GM23338 (cell line): ENCODE results near the gene HADHB. TPM values are rescaled to one million over a fixed set of nuclear protein-coding genes. Genes with fewer than 3 reads are reported as not detected.

Source experiments
- ATAC-seq: fragments of 200-7000 bp; cut with Tn5 transposase; 3 replicates; pipeline ENCODE4 v1.9.1; 2020
- DNase-seq: peaks from one replicate; pipeline ENCODE4 v3.0.0-alpha.2; 2015; ENCODE audit warnings: low spot score
- H2AFZ ChIP-seq: fragments of 200-600 bp; sonication (generic); 2 replicates; pipeline ENCODE4 v1.8.0; 2016; ENCODE audit warnings: antibody characterized with exemption, mild to moderate bottlenecking, moderate library complexity
- H3F3A ChIP-seq: fragments of 200-600 bp; sonication (generic); replicated peaks from 2 replicates; pipeline ENCODE4 v1.8.0; 2017; ENCODE audit warnings: antibody characterized with exemption, mixed run types, low read depth
- H3K27ac ChIP-seq: fragments of 200-600 bp; sonication (generic); 2 replicates; pipeline ENCODE4 v1.6.1; 2016; ENCODE audit warnings: low read depth
- H3K27me3 ChIP-seq: fragments of 200-600 bp; sonication (generic); 2 replicates; pipeline ENCODE4 v1.8.0; 2016; ENCODE audit warnings: mild to moderate bottlenecking, mixed run types, moderate library complexity; ENCODE audit not compliant: insufficient read depth
- H3K36me3 ChIP-seq: fragments of 200-600 bp; sonication (generic); 2 replicates; pipeline ENCODE4 v1.8.0; 2016; ENCODE audit warnings: mild to moderate bottlenecking; ENCODE audit not compliant: insufficient read depth
- H3K4me1 ChIP-seq: fragments of 200-600 bp; sonication (generic); 2 replicates; pipeline ENCODE4 v1.8.0; 2016; ENCODE audit warnings: mild to moderate bottlenecking, moderate library complexity; ENCODE audit not compliant: insufficient read depth
- H3K4me2 ChIP-seq: fragments of 200-600 bp; sonication (generic); 2 replicates; pipeline ENCODE4 v1.7.1; 2017; ENCODE audit warnings: mixed run types
- H3K4me3 ChIP-seq: fragments of 200-600 bp; sonication (generic); 2 replicates; pipeline ENCODE4 v1.6.1; 2016; ENCODE audit warnings: mixed run types
- H3K79me2 ChIP-seq: fragments of 200-600 bp; sonication (generic); replicated peaks from 2 replicates; pipeline ENCODE4 v1.8.0; 2017; ENCODE audit warnings: mild to moderate bottlenecking; ENCODE audit not compliant: insufficient read depth
- H3K9me2 ChIP-seq: fragments of 200-600 bp; sonication (generic); 2 replicates; pipeline ENCODE4 v1.8.0; 2017; ENCODE audit not compliant: insufficient read depth
- H4K20me1 ChIP-seq: fragments of 200-600 bp; sonication (generic); replicated peaks from 2 replicates; pipeline ENCODE4 v1.8.0; 2017; ENCODE audit warnings: mild to moderate bottlenecking; ENCODE audit not compliant: insufficient read depth
- H3K27ac Mint-ChIP-seq: 2 replicates; pipeline ENCODE4 v1.8.0; 2020; ENCODE audit warnings: inconsistent platforms, mild to moderate bottlenecking, moderate library complexity, mixed read lengths
- H3K27me3 Mint-ChIP-seq: 3 replicates; pipeline ENCODE4 v1.8.0; 2022; ENCODE audit warnings: low read depth, mild to moderate bottlenecking, moderate library complexity, mixed read lengths, inconsistent platforms; ENCODE audit not compliant: insufficient read depth, poor library complexity
- H3K36me3 Mint-ChIP-seq: 3 replicates; pipeline ENCODE4 v1.8.0; 2021; ENCODE audit warnings: low read depth, mild to moderate bottlenecking, inconsistent platforms, moderate library complexity, mixed read lengths
- H3K4me1 Mint-ChIP-seq: 3 replicates; pipeline ENCODE4 v1.8.0; 2020; ENCODE audit warnings: mild to moderate bottlenecking, inconsistent platforms, mixed read lengths
- H3K4me3 Mint-ChIP-seq: 3 replicates; pipeline ENCODE4 v1.8.0; 2021; ENCODE audit warnings: moderate library complexity, mild to moderate bottlenecking, inconsistent platforms, mixed read lengths
- H3K9me3 Mint-ChIP-seq: 3 replicates; pipeline ENCODE4 v1.8.0; 2020; ENCODE audit warnings: moderate library complexity, mild to moderate bottlenecking, inconsistent platforms, mixed read lengths
- NANOG ChIP-seq: IDR thresholded peaks from 2 replicates; pipeline ENCODE4 v1.6.1; 2016; ENCODE audit warnings: antibody characterized with exemption, borderline replicate concordance
- POLR2AphosphoS5 ChIP-seq: IDR thresholded peaks from 2 replicates; pipeline ENCODE4 v1.6.1; 2016; ENCODE audit warnings: antibody characterized with exemption, low read depth
- ZNF331 ChIP-seq: fragments of 250-450 bp; sonication (Bioruptor Pico); IDR thresholded peaks from 2 replicates; pipeline ENCODE4 v1.5.0; 2020; ENCODE audit warnings: low read depth, mild to moderate bottlenecking, moderate library complexity
- polyA plus RNA-seq: library from polyadenylated mRNA; unstranded; fragments of >200 nt; fragmentation: Nextera tagmentation; extraction: Ambion mirVana; gene quantifications from 2 replicates; pipeline ENCODE4 v1.2.1, GENCODE V29; 2016
- total RNA-seq: library from RNA; depleted of rRNA; stranded (reverse); fragments of >200 nt; shearing (Covaris generic); gene quantifications from 2 replicates; pipeline ENCODE4 v1.2.3, GENCODE V29; 2014
- TF ChIP-seq, protein P1 (sequence below): IDR thresholded peaks from 2 replicates; pipeline ENCODE4 v1.6.1; 2016; ENCODE audit warnings: antibody characterized with exemption
- TF ChIP-seq, protein P2 (sequence below): fragments of 250-450 bp; sonication (Bioruptor Pico); IDR thresholded peaks from 2 replicates; pipeline ENCODE4 v1.5.0; 2020; ENCODE audit warnings: mild to moderate bottlenecking, moderate library complexity
- TF ChIP-seq, protein P3 (sequence below): IDR thresholded peaks from one replicate; pipeline ENCODE4 v1.6.1; 2018; ENCODE audit warnings: antibody characterized with exemption; ENCODE audit not compliant: unreplicated experiment

The HADHB gene
- total and polyA plus RNA-seq, 2 experiments from 2014 or later: 41.1 to 43.4 TPM

- TF ChIP-seq, protein P1, sequence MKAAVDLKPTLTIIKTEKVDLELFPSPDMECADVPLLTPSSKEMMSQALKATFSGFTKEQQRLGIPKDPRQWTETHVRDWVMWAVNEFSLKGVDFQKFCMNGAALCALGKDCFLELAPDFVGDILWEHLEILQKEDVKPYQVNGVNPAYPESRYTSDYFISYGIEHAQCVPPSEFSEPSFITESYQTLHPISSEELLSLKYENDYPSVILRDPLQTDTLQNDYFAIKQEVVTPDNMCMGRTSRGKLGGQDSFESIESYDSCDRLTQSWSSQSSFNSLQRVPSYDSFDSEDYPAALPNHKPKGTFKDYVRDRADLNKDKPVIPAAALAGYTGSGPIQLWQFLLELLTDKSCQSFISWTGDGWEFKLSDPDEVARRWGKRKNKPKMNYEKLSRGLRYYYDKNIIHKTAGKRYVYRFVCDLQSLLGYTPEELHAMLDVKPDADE: no peak
These were observed 41.2 kb downstream of the HADHB start (continued) for GRCh38 chr2:26285931-26286330.

- Histone ChIP-seq H3K4me2 (no peak overlapping the region), H3K27me3 (no peaks in the 10 kb centered on the region), H3K27ac (no peak overlapping the region), H3K9me2 (no peaks in the 10 kb centered on the region), H3K4me1 (no peaks in the 10 kb centered on the region), H3K79me2 (no peaks in the 10 kb centered on the region), H4K20me1 (no peaks in the 10 kb centered on the region), H3F3A (no peaks in the 10 kb centered on the region), H3K4me3 (no peak overlapping the region), H2AFZ (no peak overlapping the region), H3K36me3 (no peaks in the 10 kb centered on the region)
- peaks cover 6% of the 10 kb centered on the region; the same call in 2 of the 3 replicates for H3K4me1 Mint-ChIP-seq
- H3K9me3 Mint-ChIP-seq: no peaks in the 10 kb centered on the region
- H3K4me3 Mint-ChIP-seq: no peak overlapping the region
- H3K27ac Mint-ChIP-seq: no peak overlapping the region
- H3K36me3 Mint-ChIP-seq: peaks cover 23% of the 10 kb centered on the region; the same call in 2 of the 3 replicates
- no peak for ATAC-seq
- TF ChIP-seq, protein P2, sequence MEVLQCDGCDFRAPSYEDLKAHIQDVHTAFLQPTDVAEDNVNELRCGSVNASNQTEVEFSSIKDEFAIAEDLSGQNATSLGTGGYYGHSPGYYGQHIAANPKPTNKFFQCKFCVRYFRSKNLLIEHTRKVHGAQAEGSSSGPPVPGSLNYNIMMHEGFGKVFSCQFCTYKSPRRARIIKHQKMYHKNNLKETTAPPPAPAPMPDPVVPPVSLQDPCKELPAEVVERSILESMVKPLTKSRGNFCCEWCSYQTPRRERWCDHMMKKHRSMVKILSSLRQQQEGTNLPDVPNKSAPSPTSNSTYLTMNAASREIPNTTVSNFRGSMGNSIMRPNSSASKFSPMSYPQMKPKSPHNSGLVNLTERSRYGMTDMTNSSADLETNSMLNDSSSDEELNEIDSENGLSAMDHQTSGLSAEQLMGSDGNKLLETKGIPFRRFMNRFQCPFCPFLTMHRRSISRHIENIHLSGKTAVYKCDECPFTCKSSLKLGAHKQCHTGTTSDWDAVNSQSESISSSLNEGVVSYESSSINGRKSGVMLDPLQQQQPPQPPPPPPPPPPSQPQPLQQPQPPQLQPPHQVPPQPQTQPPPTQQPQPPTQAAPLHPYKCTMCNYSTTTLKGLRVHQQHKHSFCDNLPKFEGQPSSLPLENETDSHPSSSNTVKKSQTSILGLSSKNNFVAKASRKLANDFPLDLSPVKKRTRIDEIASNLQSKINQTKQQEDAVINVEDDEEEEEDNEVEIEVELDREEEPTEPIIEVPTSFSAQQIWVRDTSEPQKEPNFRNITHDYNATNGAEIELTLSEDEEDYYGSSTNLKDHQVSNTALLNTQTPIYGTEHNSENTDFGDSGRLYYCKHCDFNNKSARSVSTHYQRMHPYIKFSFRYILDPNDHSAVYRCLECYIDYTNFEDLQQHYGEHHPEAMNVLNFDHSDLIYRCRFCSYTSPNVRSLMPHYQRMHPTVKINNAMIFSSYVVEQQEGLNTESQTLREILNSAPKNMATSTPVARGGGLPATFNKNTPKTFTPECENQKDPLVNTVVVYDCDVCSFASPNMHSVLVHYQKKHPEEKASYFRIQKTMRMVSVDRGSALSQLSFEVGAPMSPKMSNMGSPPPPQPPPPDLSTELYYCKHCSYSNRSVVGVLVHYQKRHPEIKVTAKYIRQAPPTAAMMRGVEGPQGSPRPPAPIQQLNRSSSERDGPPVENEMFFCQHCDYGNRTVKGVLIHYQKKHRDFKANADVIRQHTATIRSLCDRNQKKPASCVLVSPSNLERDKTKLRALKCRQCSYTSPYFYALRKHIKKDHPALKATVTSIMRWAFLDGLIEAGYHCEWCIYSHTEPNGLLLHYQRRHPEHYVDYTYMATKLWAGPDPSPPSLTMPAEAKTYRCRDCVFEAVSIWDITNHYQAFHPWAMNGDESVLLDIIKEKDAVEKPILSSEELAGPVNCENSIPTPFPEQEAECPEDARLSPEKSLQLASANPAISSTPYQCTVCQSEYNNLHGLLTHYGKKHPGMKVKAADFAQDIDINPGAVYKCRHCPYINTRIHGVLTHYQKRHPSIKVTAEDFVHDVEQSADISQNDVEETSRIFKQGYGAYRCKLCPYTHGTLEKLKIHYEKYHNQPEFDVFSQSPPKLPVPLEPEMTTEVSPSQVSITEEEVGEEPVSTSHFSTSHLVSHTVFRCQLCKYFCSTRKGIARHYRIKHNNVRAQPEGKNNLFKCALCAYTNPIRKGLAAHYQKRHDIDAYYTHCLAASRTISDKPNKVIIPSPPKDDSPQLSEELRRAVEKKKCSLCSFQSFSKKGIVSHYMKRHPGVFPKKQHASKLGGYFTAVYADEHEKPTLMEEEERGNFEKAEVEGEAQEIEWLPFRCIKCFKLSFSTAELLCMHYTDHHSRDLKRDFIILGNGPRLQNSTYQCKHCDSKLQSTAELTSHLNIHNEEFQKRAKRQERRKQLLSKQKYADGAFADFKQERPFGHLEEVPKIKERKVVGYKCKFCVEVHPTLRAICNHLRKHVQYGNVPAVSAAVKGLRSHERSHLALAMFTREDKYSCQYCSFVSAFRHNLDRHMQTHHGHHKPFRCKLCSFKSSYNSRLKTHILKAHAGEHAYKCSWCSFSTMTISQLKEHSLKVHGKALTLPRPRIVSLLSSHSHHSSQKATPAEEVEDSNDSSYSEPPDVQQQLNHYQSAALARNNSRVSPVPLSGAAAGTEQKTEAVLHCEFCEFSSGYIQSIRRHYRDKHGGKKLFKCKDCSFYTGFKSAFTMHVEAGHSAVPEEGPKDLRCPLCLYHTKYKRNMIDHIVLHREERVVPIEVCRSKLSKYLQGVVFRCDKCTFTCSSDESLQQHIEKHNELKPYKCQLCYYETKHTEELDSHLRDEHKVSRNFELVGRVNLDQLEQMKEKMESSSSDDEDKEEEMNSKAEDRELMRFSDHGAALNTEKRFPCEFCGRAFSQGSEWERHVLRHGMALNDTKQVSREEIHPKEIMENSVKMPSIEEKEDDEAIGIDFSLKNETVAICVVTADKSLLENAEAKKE (CRISPR knock-in tag): no peak
- TF ChIP-seq, protein P3, sequence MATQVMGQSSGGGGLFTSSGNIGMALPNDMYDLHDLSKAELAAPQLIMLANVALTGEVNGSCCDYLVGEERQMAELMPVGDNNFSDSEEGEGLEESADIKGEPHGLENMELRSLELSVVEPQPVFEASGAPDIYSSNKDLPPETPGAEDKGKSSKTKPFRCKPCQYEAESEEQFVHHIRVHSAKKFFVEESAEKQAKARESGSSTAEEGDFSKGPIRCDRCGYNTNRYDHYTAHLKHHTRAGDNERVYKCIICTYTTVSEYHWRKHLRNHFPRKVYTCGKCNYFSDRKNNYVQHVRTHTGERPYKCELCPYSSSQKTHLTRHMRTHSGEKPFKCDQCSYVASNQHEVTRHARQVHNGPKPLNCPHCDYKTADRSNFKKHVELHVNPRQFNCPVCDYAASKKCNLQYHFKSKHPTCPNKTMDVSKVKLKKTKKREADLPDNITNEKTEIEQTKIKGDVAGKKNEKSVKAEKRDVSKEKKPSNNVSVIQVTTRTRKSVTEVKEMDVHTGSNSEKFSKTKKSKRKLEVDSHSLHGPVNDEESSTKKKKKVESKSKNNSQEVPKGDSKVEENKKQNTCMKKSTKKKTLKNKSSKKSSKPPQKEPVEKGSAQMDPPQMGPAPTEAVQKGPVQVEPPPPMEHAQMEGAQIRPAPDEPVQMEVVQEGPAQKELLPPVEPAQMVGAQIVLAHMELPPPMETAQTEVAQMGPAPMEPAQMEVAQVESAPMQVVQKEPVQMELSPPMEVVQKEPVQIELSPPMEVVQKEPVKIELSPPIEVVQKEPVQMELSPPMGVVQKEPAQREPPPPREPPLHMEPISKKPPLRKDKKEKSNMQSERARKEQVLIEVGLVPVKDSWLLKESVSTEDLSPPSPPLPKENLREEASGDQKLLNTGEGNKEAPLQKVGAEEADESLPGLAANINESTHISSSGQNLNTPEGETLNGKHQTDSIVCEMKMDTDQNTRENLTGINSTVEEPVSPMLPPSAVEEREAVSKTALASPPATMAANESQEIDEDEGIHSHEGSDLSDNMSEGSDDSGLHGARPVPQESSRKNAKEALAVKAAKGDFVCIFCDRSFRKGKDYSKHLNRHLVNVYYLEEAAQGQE: no peak
- TF ChIP-seq, protein P1: no peak
- TF ChIP-seq ZNF331 (no peak), POLR2AphosphoS5 (no peak), NANOG (no peak)
- H3K27me3 Mint-ChIP-seq: peaks cover 4% of the 10 kb centered on the region
- DNase-seq: no peak
These were observed 45.3 kb downstream of the HADHB start for GRCh38 chr2:26290001-26290400.
